Body of pancreas (tissue), 4 donors: ENCODE data around the gene BTG3. TPM values are rescaled to one million over a fixed set of nuclear protein-coding genes. Genes with fewer than 3 reads are reported as not detected.

Experiments used
- ATAC-seq: fragments of 150-250 bp; one replicate; pipeline ENCODE4 v1.9.1; 2016
- DNase-seq, 4 donors: peaks; one replicate each; pipeline ENCODE4 v3.0.0-alpha.2; 2019
- H3K27ac ChIP-seq, 4 donors: fragments of 200-600 bp; sonication (generic); 1 replicate in 3 of 4; 2 replicates in 1 of 4; pipeline versions ENCODE4 v1.5.1 to v1.6.1; 2016 to 2019; ENCODE audit warnings: mild to moderate bottlenecking in 1 of 4, mixed read lengths in 1 of 4, moderate library complexity in 1 of 4
- H3K27me3 ChIP-seq, 2 donors: fragments of 200-600 bp; sonication (generic); one replicate each; pipeline ENCODE4 v1.6.0; 2016; ENCODE audit warnings: mild to moderate bottlenecking in 1 of 2
- H3K36me3 ChIP-seq, 2 donors: fragments of 200-600 bp; sonication (generic); replicated peaks in 1 of 2; 2 replicates each; pipeline ENCODE4 v1.5.1; 2016; ENCODE audit warnings: low read depth in 2 of 2; ENCODE audit not compliant: insufficient read depth in 1 of 2
- H3K4me1 ChIP-seq: fragments of 200-600 bp; sonication (generic); one replicate; pipeline ENCODE4 v1.6.0; 2016
- H3K4me3 ChIP-seq, 2 donors: fragments of 200-600 bp; sonication (generic); 1 replicate in 1 of 2; 2 replicates in 1 of 2; pipeline ENCODE4 v1.5.1; 2016 to 2019
- H3K9me3 ChIP-seq, 3 donors: fragments of 200-600 bp; sonication (generic); 1 replicate in 2 of 3; 2 replicates in 1 of 3; pipeline ENCODE4 v1.5.1; 2016
- POLR2A ChIP-seq, 3 donors: fragments of 450-650 bp; IDR thresholded peaks; one replicate each; pipeline ENCODE4 v1.6.1; 2016; ENCODE audit warnings: antibody characterized with exemption in 3 of 3, mild to moderate bottlenecking in 2 of 3
- WGBS, 2 donors: methylation state at CpG; one replicate each; pipeline ENCODE4 v1.1.5; 2017; 5-methylcytosine and 5-hydroxymethylcytosine counted together
- intact Hi-C: fragments of 100-400 bp; cut with DNase I; formaldehyde crosslinking; loops from one replicate; pipeline ENCODE4 v1.15.1; 2023
- total RNA-seq, 2 donors: library from RNA; depleted of rRNA; stranded (reverse); fragments of >200 nt; gene quantifications; one replicate each; pipeline ENCODE4 v1.1.0, GENCODE V29; 2016
- TF ChIP-seq, protein P1 (sequence below), 7 experiments: fragments of 450-650 bp in 4 of 7; fragments of 200-600 bp in 3 of 7; sonication (generic) in 3 of 7; IDR thresholded peaks; one replicate each; pipeline ENCODE4 v1.5.1; 2016 to 2019; ENCODE audit warnings: antibody characterized with exemption in 7 of 7

Gene BTG3
- total RNA-seq, 2 donors from 2014 or later, result 16.6 to 55.4 TPM

- DNase-seq, result no peak
These were observed 36.4 kb downstream of the BTG3 start for GRCh38 chr21:17576080-17576835.

GRCh38 chr21:17575076-17575475, 37.6 kb downstream of the BTG3 start:
- 92 to 97% methylated on average over 5 of the region's 5 CpGs for WGBS, 2 donors
- no peak overlapping the region for H3K4me3 ChIP-seq
- DNase-seq (no peak), ATAC-seq (no peak)
- no peaks in the 10 kb centered on the region for H3K36me3 ChIP-seq
- TF ChIP-seq, protein P1, sequence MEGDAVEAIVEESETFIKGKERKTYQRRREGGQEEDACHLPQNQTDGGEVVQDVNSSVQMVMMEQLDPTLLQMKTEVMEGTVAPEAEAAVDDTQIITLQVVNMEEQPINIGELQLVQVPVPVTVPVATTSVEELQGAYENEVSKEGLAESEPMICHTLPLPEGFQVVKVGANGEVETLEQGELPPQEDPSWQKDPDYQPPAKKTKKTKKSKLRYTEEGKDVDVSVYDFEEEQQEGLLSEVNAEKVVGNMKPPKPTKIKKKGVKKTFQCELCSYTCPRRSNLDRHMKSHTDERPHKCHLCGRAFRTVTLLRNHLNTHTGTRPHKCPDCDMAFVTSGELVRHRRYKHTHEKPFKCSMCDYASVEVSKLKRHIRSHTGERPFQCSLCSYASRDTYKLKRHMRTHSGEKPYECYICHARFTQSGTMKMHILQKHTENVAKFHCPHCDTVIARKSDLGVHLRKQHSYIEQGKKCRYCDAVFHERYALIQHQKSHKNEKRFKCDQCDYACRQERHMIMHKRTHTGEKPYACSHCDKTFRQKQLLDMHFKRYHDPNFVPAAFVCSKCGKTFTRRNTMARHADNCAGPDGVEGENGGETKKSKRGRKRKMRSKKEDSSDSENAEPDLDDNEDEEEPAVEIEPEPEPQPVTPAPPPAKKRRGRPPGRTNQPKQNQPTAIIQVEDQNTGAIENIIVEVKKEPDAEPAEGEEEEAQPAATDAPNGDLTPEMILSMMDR (IDR thresholded peaks at IDR 0.05), result no peak
- no peak for TF ChIP-seq POLR2A (IDR thresholded peaks at IDR 0.05)
- H3K27ac ChIP-seq, result no peak overlapping the region
- intact Hi-C loops, result no loop called here
- no peaks in the 10 kb centered on the region for H3K9me3 ChIP-seq
- H3K4me1 ChIP-seq, result peaks cover 10% of the 10 kb centered on the region
- H3K27me3 ChIP-seq, result no peaks in the 10 kb centered on the region

More at GRCh38 chr21:17576080-17576835, 36.4 kb downstream of the BTG3 start:
- ATAC-seq, result no peak
- H3K36me3 ChIP-seq, result no peaks in the 10 kb centered on the region
- peaks cover 10% of the 10 kb centered on the region for H3K4me1 ChIP-seq
- H3K4me3 ChIP-seq, result no peak overlapping the region
- H3K27ac ChIP-seq, result no peak overlapping the region
- TF ChIP-seq POLR2A (IDR thresholded peaks at IDR 0.05), result no peak
- no peaks in the 10 kb centered on the region for H3K27me3 ChIP-seq
- 38 to 48% methylated on average over 5 of the region's 5 CpGs for WGBS, 2 donors
- H3K9me3 ChIP-seq, result no peaks in the 10 kb centered on the region
- intact Hi-C loops, result no loop called here

DNA sequence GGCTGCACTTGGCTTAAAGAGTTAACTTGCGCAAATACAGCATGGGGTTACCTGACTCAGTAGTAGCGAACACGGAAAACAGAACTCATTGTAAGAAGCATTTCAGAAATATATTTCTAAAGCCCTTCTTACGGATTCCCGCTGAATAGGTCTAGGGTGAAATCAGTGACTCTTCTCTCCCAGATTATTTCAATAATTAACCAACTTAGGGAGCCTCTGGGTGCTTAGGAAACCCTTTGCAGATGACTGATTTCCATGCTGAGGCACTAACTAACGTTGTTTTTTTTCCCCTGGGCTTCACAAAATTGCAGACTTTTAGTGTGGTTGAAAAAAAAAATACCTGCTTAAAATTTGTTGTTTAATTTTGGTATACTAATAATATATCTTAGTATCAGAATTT, 40.3 kb downstream of the BTG3 start:
- intact Hi-C loops, result no loop called here
- H3K4me3 ChIP-seq, result no peak overlapping the region
- H3K27me3 ChIP-seq, result no peaks in the 10 kb centered on the region
- 84 to 89% methylated on average over 6 of the region's 6 CpGs for WGBS, 2 donors
- DNase-seq (no peak), ATAC-seq (no peak)
- no peaks in the 10 kb centered on the region for H3K36me3 ChIP-seq
- no peaks in the 10 kb centered on the region for H3K4me1 ChIP-seq
- no peaks in the 10 kb centered on the region for H3K9me3 ChIP-seq
- no peak for TF ChIP-seq POLR2A (IDR thresholded peaks at IDR 0.05)
- TF ChIP-seq, protein P1 (IDR thresholded peaks at IDR 0.05), result no peak
- H3K27ac ChIP-seq, result no peak overlapping the region

DNA sequence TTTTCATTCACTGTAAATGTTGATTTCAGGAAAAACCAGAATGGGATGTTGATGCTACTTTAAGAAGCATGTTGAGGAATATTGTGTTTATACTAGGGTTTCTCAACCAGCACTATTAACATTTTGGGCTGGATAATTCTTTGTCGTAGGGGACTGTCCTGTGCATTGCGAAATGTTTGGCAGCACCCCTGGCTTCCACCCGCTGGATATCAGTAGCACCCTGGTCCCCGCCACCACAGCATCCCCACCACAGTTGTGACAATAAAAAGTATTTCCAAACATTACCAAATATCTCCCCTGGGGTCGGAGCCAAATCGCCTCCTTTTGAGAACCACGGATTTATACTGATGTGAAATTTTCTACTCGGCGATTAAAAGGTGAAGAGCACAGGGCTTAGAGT, 41.9 kb downstream of the BTG3 start:
- Histone ChIP-seq H3K4me1 (no peaks in the 10 kb centered on the region), H3K36me3 (no peaks in the 10 kb centered on the region), H3K27me3 (no peaks in the 10 kb centered on the region), H3K27ac (no peak overlapping the region), H3K9me3 (no peaks in the 10 kb centered on the region), H3K4me3 (no peak overlapping the region)
- intact Hi-C loops, result no loop called here
- ATAC-seq (no peak), DNase-seq (no peak)
- TF ChIP-seq, protein P1 (IDR thresholded peaks at IDR 0.05), result no peak
- no peak for TF ChIP-seq POLR2A (IDR thresholded peaks at IDR 0.05)
- WGBS, 2 donors, result 81 to 88% methylated on average over 9 of the region's 9 CpGs

DNA sequence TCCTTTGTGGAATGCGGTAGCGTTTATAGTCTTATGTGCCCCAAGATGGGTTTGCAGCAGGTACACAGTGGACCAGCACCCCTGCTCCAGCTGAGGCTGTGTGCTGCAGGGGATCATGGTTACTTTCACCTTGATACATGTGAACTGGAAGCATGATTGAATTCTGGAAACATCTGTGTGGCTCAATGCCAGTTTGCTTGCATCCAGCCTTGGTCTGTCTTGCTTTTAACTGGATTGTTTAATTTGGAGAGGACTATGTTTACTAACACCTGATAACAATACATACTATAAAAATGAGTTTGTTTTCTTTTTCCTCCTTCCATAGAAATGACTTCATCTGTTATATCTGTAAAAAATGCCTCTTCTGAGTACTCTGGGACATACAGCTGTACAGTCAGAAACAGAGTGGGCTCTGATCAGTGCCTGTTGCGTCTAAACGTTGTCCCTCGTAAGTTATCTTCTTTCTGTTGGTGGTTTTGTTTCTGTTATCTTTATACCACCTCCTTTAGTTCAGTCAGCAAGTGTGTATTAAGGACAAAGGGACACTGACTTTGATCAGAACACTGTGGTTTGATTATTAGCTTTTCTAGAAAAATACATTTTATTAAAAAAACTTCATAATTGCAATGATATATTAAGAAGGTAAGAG, 52.2 kb downstream of the BTG3 start:
- no peaks in the 10 kb centered on the region for H3K9me3 ChIP-seq
- no peak overlapping the region for H3K27ac ChIP-seq
- ATAC-seq, result no peak
- 63 to 75% methylated on average over 5 of the region's 5 CpGs for WGBS, 2 donors
- no peaks in the 10 kb centered on the region for H3K27me3 ChIP-seq
- intact Hi-C loops, result no loop called here
- H3K4me3 ChIP-seq, result no peak overlapping the region
- TF ChIP-seq, protein P1 (IDR thresholded peaks at IDR 0.05), result no peak
- TF ChIP-seq POLR2A (IDR thresholded peaks at IDR 0.05), result no peak
- DNase-seq, result no peak
- H3K4me1 ChIP-seq, result no peaks in the 10 kb centered on the region
- H3K36me3 ChIP-seq, result peaks cover 0 to 2% of the 10 kb centered on the region in 2 donors
